PC-3 (cell line): ENCODE measurements around the gene LRFN4. TPM values are rescaled to one million over a fixed set of nuclear protein-coding genes. Genes with fewer than 3 reads are reported as not detected.

Experiments
- ATAC-seq: fragments of 200-7000 bp; cut with Tn5 transposase; 2 replicates; pipeline ENCODE4 v1.9.1; 2020; ENCODE audit warnings: mild to moderate bottlenecking, moderate library complexity
- BruUV-seq: library from RNA; stranded (reverse); fragments of 400-500 nt; replicated peaks from 2 replicates; lab custom pipeline; 2021; lab: Mats Ljungman, UMichigan
- CTCF ChIA-PET: fragments of 300-600 bp; sonication (Branson Sonifier 250); formaldehyde crosslinking; loops from one replicate; lab custom pipeline; 2022; ENCODE audit warnings: antibody characterized with exemption; lab: Charles Lee
- POLR2A ChIA-PET: fragments of 300-600 bp; sonication (Branson Sonifier 250); formaldehyde crosslinking; loops from one replicate; lab custom pipeline; 2022; ENCODE audit warnings: antibody characterized with exemption; ENCODE audit not compliant: unreplicated experiment; lab: Charles Lee
- DNase-seq: peaks from one replicate; pipeline ENCODE4 v3.0.0-alpha.2; 2015
- H2AFZ ChIP-seq: fragments of 300-600 bp; sonication (generic); 2 replicates; pipeline ENCODE4 v1.6.0; 2016; ENCODE audit warnings: antibody characterized with exemption, low read length
- H3F3A ChIP-seq: fragments of 300-600 bp; sonication (generic); one replicate; pipeline ENCODE4 v1.6.0; 2017; ENCODE audit warnings: antibody characterized with exemption, low read length, control low read depth, mild to moderate bottlenecking; ENCODE audit not compliant: unreplicated experiment
- H3K27ac ChIP-seq: fragments of 300-600 bp; sonication (generic); 2 replicates; pipeline ENCODE4 v1.5.1; 2016; ENCODE audit warnings: mild to moderate bottlenecking, low read length
- H3K27me3 ChIP-seq: fragments of 300-600 bp; sonication (generic); 2 replicates; pipeline ENCODE4 v1.6.1; 2016; ENCODE audit warnings: low read length, mixed read lengths
- H3K36me3 ChIP-seq: fragments of 300-600 bp; sonication (generic); 2 replicates; pipeline ENCODE4 v1.6.1; 2016; ENCODE audit warnings: low read depth, mixed run types, low read length, mixed read lengths
- H3K4me1 ChIP-seq: fragments of 300-600 bp; sonication (generic); 2 replicates; pipeline ENCODE4 v1.5.1; 2016; ENCODE audit warnings: low read length; ENCODE audit not compliant: insufficient read depth
- H3K4me2 ChIP-seq: fragments of 300-600 bp; sonication (generic); 2 replicates; pipeline ENCODE4 v1.6.0; 2016; ENCODE audit warnings: low read length
- H3K4me3 ChIP-seq: fragments of 300-600 bp; sonication (generic); 2 replicates; pipeline ENCODE4 v1.5.1; 2016; ENCODE audit warnings: mild to moderate bottlenecking, low read length, mixed read lengths
- H3K79me2 ChIP-seq: fragments of 300-600 bp; sonication (generic); 2 replicates; pipeline ENCODE4 v1.6.1; 2017; ENCODE audit warnings: low read length, mixed read lengths
- H3K9ac ChIP-seq: fragments of 300-600 bp; sonication (generic); 2 replicates; pipeline ENCODE4 v1.6.0; 2016; ENCODE audit warnings: mild to moderate bottlenecking, low read length
- H3K9me2 ChIP-seq: fragments of 300-600 bp; sonication (generic); replicated peaks from 2 replicates; pipeline ENCODE4 v1.6.1; 2016; ENCODE audit warnings: mixed run types, low read length, mixed read lengths
- H3K9me3 ChIP-seq: fragments of 300-600 bp; sonication (generic); 2 replicates; pipeline ENCODE4 v1.6.1; 2016; ENCODE audit warnings: low read length, mixed read lengths
- H4K20me1 ChIP-seq: fragments of 300-600 bp; sonication (generic); 2 replicates; pipeline ENCODE4 v1.6.1; 2016; ENCODE audit warnings: low read length, mixed read lengths
- CTCF ChIP-seq: fragments of 300-600 bp; sonication (generic); conservative IDR thresholded peaks from 2 replicates; pipeline ENCODE4 v1.5.1; 2017; ENCODE audit warnings: antibody characterized with exemption, low read depth, mild to moderate bottlenecking, low read length
- EZH2 ChIP-seq: fragments of 300-600 bp; sonication (generic); IDR thresholded peaks from one replicate; pipeline ENCODE4 v1.6.1; 2017; ENCODE audit warnings: antibody characterized with exemption, mild to moderate bottlenecking, low read length; ENCODE audit not compliant: unreplicated experiment
- EZH2phosphoT487 ChIP-seq: fragments of 300-600 bp; sonication (generic); IDR thresholded peaks from 2 replicates; pipeline ENCODE4 v1.6.1; 2018; ENCODE audit warnings: mild to moderate bottlenecking, antibody characterized with exemption, low read length, borderline replicate concordance
- intact Hi-C: fragments of 100-400 bp; cut with micrococcal nuclease; formaldehyde crosslinking; loops from 2 replicates; pipeline ENCODE4 v1.9.0; 2023
- total RNA-seq: library from RNA; depleted of rRNA; stranded (reverse); fragments of >200 nt; gene quantifications from 2 replicates; pipeline ENCODE4 v1.2.3, GENCODE V29; 2014

The LRFN4 gene
- total RNA-seq, 1 experiment from 2014 or later: 64.4 TPM

GRCh38 chr11:66885469-66885868 is 28.6 kb downstream of the LRFN4 start:
- BruUV-seq: no TSS peak
- no peak for ATAC-seq
- CTCF ChIA-PET: no interaction called here

GRCh38 chr11:66885950-66886440 is 29.1 kb downstream of the LRFN4 start:
- CTCF ChIA-PET: no interaction called here
- no peak for DNase-seq

More at GRCh38 chr11:66885469-66885868, 28.6 kb downstream of the LRFN4 start:
- no peaks in the 10 kb centered on the region for H3F3A ChIP-seq
- TF ChIP-seq EZH2: no peak
- no peak for TF ChIP-seq CTCF
- TF ChIP-seq EZH2phosphoT487: no peak
- intact Hi-C loops: loop anchor here (10.0 kb wide), 1 partner anchor 169 kb away; the partner anchor contains the start of gene RHOD
- H3K9me2 ChIP-seq: no peaks in the 10 kb centered on the region
- H3K4me2 ChIP-seq: no peak overlapping the region
- H3K9me3 ChIP-seq: no peaks in the 10 kb centered on the region
- H3K79me2 ChIP-seq: peaks cover 6% of the 10 kb centered on the region; the same call in 1 of the 2 replicates
- POLR2A ChIA-PET: no interaction called here
- H3K4me3 ChIP-seq: no peak overlapping the region
- H3K36me3 ChIP-seq: no peaks in the 10 kb centered on the region
- no peak overlapping the region for H3K27ac ChIP-seq
- H4K20me1 ChIP-seq: no peaks in the 10 kb centered on the region
- no peak for DNase-seq
- peaks cover 35% of the 10 kb centered on the region for H3K4me1 ChIP-seq
- H3K9ac ChIP-seq: no peak overlapping the region
- no peak overlapping the region for H2AFZ ChIP-seq
- H3K27me3 ChIP-seq: no peaks in the 10 kb centered on the region

More at GRCh38 chr11:66885950-66886440, 29.1 kb downstream of the LRFN4 start:
- BruUV-seq: no TSS peak
- no peaks in the 10 kb centered on the region for H4K20me1 ChIP-seq
- POLR2A ChIA-PET: no interaction called here
- H3K4me3 ChIP-seq: no peak overlapping the region
- TF ChIP-seq EZH2phosphoT487 (no peak), EZH2 (no peak), CTCF (no peak)
- no peaks in the 10 kb centered on the region for H3F3A ChIP-seq
- no peak overlapping the region for H3K9ac ChIP-seq
- H3K27me3 ChIP-seq: no peaks in the 10 kb centered on the region
- no peak overlapping the region for H3K27ac ChIP-seq
- peaks cover 30% of the 10 kb centered on the region for H3K4me1 ChIP-seq
- H3K79me2 ChIP-seq: peaks cover 6% of the 10 kb centered on the region; the same call in 1 of the 2 replicates
- intact Hi-C loops: loop anchor here (10.0 kb wide), 1 partner anchor 169 kb away; the partner anchor contains the start of gene RHOD
- H3K36me3 ChIP-seq: no peaks in the 10 kb centered on the region
- no peaks in the 10 kb centered on the region for H3K9me3 ChIP-seq
- H3K4me2 ChIP-seq: no peak overlapping the region
- H3K9me2 ChIP-seq: no peaks in the 10 kb centered on the region
- no peak overlapping the region for H2AFZ ChIP-seq
- no peak for ATAC-seq
